ENCODE data around the gene LANCL1. TPM values are rescaled to one million over a fixed set of nuclear protein-coding genes. Genes with fewer than 3 reads are reported as not detected.
A peak's percentile ranks its signal among the peaks of the same experiment; 100 is the strongest.

Gene LANCL1
- total and polyA plus RNA-seq, 4 donors, result 6.8 to 53.9 (median 19.5) TPM

GRCh38 chr2:210389856-210390255, 86.7 kb downstream of the LANCL1 start:
- Histone ChIP-seq H3K36me3 (ENCODE audit: control insufficient read depth in 4 of 4, insufficient read depth in 4 of 4, low read length in 4 of 4) (no peaks in the 10 kb centered on the region), H3K27me3 (ENCODE audit: control insufficient read depth in 3 of 3, insufficient read depth in 3 of 3, low read length in 2 of 3) (no peaks in the 10 kb centered on the region), H3K9ac (ENCODE audit: insufficient read depth in 1 of 2, low read length in 2 of 2) (no peak overlapping the region), H3K4me3 (no peak overlapping the region), H3K9me3 (ENCODE audit: control insufficient read depth in 4 of 4, insufficient read depth in 3 of 4, low read length in 3 of 4) (no peaks in the 10 kb centered on the region), H3K4me1 (ENCODE audit: control insufficient read depth in 5 of 5, insufficient read depth in 5 of 5, low read length in 5 of 5) (peaks cover 0 to 5% (median 0%) of the 10 kb centered on the region in 5 donors), H3K27ac (ENCODE audit: low read depth in 1 of 2, low read length in 1 of 2) (no peak overlapping the region)
- ATAC-seq (ENCODE audit: insufficient read depth, low FRiP score) (peak; percentile 60), DNase-seq (peak; percentile 11 to 48 (median 27))
- 63 to 79% methylated on average over 3 of the region's 3 CpGs for WGBS, 2 donors
- TF ChIP-seq CTCF (IDR thresholded peaks at IDR 0.05; ENCODE audit: control extremely low read depth, extremely low read depth), result no peak

GRCh38 chr2:210388148-210388547, 88.4 kb downstream of the LANCL1 start:
- Histone ChIP-seq H3K4me3 (no peak overlapping the region), H3K9ac (ENCODE audit: insufficient read depth in 1 of 2, low read length in 2 of 2) (no peak overlapping the region), H3K27ac (ENCODE audit: low read depth in 1 of 2, low read length in 1 of 2) (no peak overlapping the region), H3K4me1 (ENCODE audit: control insufficient read depth in 5 of 5, insufficient read depth in 5 of 5, low read length in 5 of 5) (peaks cover 0 to 4% (median 0%) of the 10 kb centered on the region in 5 donors), H3K36me3 (ENCODE audit: control insufficient read depth in 4 of 4, insufficient read depth in 4 of 4, low read length in 4 of 4) (no peaks in the 10 kb centered on the region), H3K9me3 (ENCODE audit: control insufficient read depth in 4 of 4, insufficient read depth in 3 of 4, low read length in 3 of 4) (no peaks in the 10 kb centered on the region), H3K27me3 (ENCODE audit: control insufficient read depth in 3 of 3, insufficient read depth in 3 of 3, low read length in 2 of 3) (no peaks in the 10 kb centered on the region)
- DNase-seq (no peak), ATAC-seq (ENCODE audit: insufficient read depth, low FRiP score) (no peak)
- no peak for TF ChIP-seq CTCF (IDR thresholded peaks at IDR 0.05; ENCODE audit: control extremely low read depth, extremely low read depth)

GRCh38 chr2:210387074-210387473, 89.5 kb downstream of the LANCL1 start:
- Histone ChIP-seq H3K27me3 (ENCODE audit: control insufficient read depth in 3 of 3, insufficient read depth in 3 of 3, low read length in 2 of 3) (no peaks in the 10 kb centered on the region), H3K4me1 (ENCODE audit: control insufficient read depth in 5 of 5, insufficient read depth in 5 of 5, low read length in 5 of 5) (no peaks in the 10 kb centered on the region), H3K9ac (ENCODE audit: insufficient read depth in 1 of 2, low read length in 2 of 2) (no peak overlapping the region), H3K27ac (ENCODE audit: low read depth in 1 of 2, low read length in 1 of 2) (no peak overlapping the region), H3K9me3 (ENCODE audit: control insufficient read depth in 4 of 4, insufficient read depth in 3 of 4, low read length in 3 of 4) (no peaks in the 10 kb centered on the region), H3K36me3 (ENCODE audit: control insufficient read depth in 4 of 4, insufficient read depth in 4 of 4, low read length in 4 of 4) (no peaks in the 10 kb centered on the region), H3K4me3 (no peak overlapping the region)
- 52 to 73% methylated on average over 1 of the region's 1 CpG for WGBS, 2 donors
- DNase-seq (no peak), ATAC-seq (ENCODE audit: insufficient read depth, low FRiP score) (no peak)
- TF ChIP-seq CTCF (IDR thresholded peaks at IDR 0.05; ENCODE audit: control extremely low read depth, extremely low read depth), result no peak

Other genes with a start within 250 kb of the LANCL1 start
- not detected for gene MYL1, start 161.6 kb downstream of the LANCL1 start, total RNA-seq
- gene MYL1, start 161.6 kb downstream of the LANCL1 start, polyA plus RNA-seq, result under 1 TPM in 1 of 2 donors, not detected in 1; 0.21 TPM
- 1 to 10 TPM; 3.1 to 5.0 TPM for gene CPS1, start 79.8 kb upstream of the LANCL1 start, total RNA-seq
- gene CPS1, start 79.8 kb upstream of the LANCL1 start, polyA plus RNA-seq, result under 1 TPM; 0.35 to 0.57 TPM